GM12878 (cell line): Measurements from ENCODE around the gene ATP6V1D. TPM values are rescaled to one million over a fixed set of nuclear protein-coding genes. Genes with fewer than 3 reads are reported as not detected.

Experiments used
- ATAC-seq: fragments of 200-7000 bp; cut with Tn5 transposase; 3 replicates; pipeline ENCODE4 v1.9.1; 2020; ENCODE audit warnings: mild to moderate bottlenecking, moderate library complexity
- BruUV-seq: library from RNA; stranded (reverse); fragments of 400-500 nt; replicated peaks from 2 replicates; lab custom pipeline; 2021; lab: Mats Ljungman, UMichigan
- CTCF ChIA-PET: fragments of 300-600 bp; sonication (Branson Sonifier 250); formaldehyde crosslinking; extraction: SDS; loops from one replicate; lab custom pipeline; 2021; ENCODE audit warnings: inconsistent platforms; lab: Yijun Ruan, JAX
- POLR2A ChIA-PET: fragments of 350-600 bp; formaldehyde crosslinking; extraction: SDS; loops from one replicate; lab custom pipeline; 2021; ENCODE audit warnings: inconsistent platforms; lab: Charles Lee
- RAD21 ChIA-PET: fragments of 300-600 bp; sonication (Branson Sonifier 250); formaldehyde crosslinking; loops from one replicate; lab custom pipeline; 2023; ENCODE audit warnings: antibody characterized with exemption; ENCODE audit not compliant: unreplicated experiment; lab: Charles Lee
- SMC1A ChIA-PET: fragments of 300-600 bp; sonication (Branson Sonifier 250); formaldehyde crosslinking; loops from one replicate; lab custom pipeline; 2023; ENCODE audit not compliant: unreplicated experiment, uncharacterized antibody; lab: Charles Lee
- DNase-seq: peaks from one replicate; pipeline ENCODE4 v3.0.0-alpha.2; 2011; ENCODE audit warnings: low read depth, low spot score
- FAIRE-seq: peaks from 3 replicates; lab custom pipeline; 2011; peaks lifted over from hg19 to GRCh38; lab: Jason Lieb, UNC
- H2AFZ ChIP-seq: 2 replicates; pipeline ENCODE4 v1.6.0; 2011; ENCODE audit warnings: low read depth, low read length, control low read depth; ENCODE audit not compliant: control insufficient read depth
- H3K27ac ChIP-seq: 2 replicates; pipeline ENCODE4 v1.5.1; 2011; ENCODE audit warnings: control low read depth; ENCODE audit not compliant: control insufficient read depth, insufficient read depth
- H3K27me3 ChIP-seq, 2 experiments: replicated peaks in 1 of 2; 2 replicates each; pipeline versions ENCODE4 v1.6.0 to v1.6.1; 2011; ENCODE audit warnings: low read length in 1 of 2; ENCODE audit not compliant: control insufficient read depth in 2 of 2, insufficient read depth in 2 of 2
- H3K36me3 ChIP-seq, 2 experiments: 2 replicates each; pipeline ENCODE4 v1.5.1; 2011; ENCODE audit warnings: low read length in 1 of 2; ENCODE audit not compliant: control insufficient read depth in 2 of 2, insufficient read depth in 2 of 2
- H3K4me1 ChIP-seq: 2 replicates; pipeline ENCODE4 v1.6.1; 2011; ENCODE audit warnings: mild to moderate bottlenecking, low read length, moderate library complexity, mixed read lengths; ENCODE audit not compliant: control insufficient read depth, insufficient read depth
- H3K4me2 ChIP-seq: 2 replicates; pipeline ENCODE4 v1.6.0; 2011; ENCODE audit warnings: control low read depth; ENCODE audit not compliant: control insufficient read depth, insufficient read depth
- H3K4me3 ChIP-seq: fragments of 200-600 bp; sonication (generic); 2 replicates; pipeline ENCODE4 v1.5.1; 2016
- H3K79me2 ChIP-seq: 2 replicates; pipeline ENCODE4 v1.6.0; 2011; ENCODE audit warnings: low read length; ENCODE audit not compliant: control insufficient read depth, insufficient read depth
- H3K9ac ChIP-seq: 2 replicates; pipeline ENCODE4 v1.8.0; 2011; ENCODE audit warnings: low read length, control low read depth, mixed read lengths; ENCODE audit not compliant: control insufficient read depth, insufficient read depth
- H3K9me3 ChIP-seq: replicated peaks from 3 replicates; pipeline ENCODE4 v1.5.1; 2011; ENCODE audit warnings: mild to moderate bottlenecking, low read length; ENCODE audit not compliant: control insufficient read depth, insufficient read depth
- H4K20me1 ChIP-seq: 2 replicates; pipeline ENCODE4 v1.6.0; 2011; ENCODE audit not compliant: control insufficient read depth, insufficient read depth
- BCL11A ChIP-seq: IDR thresholded peaks from 2 replicates; pipeline ENCODE4 v1.6.1; 2011; ENCODE audit warnings: low read depth, low read length
- CBFB ChIP-seq: IDR thresholded peaks from 2 replicates; pipeline ENCODE4 v1.6.1; 2016; ENCODE audit warnings: antibody characterized with exemption, low read depth
- DPF2 ChIP-seq: fragments of 450-650 bp; IDR thresholded peaks from 2 replicates; pipeline ENCODE4 v1.6.1; 2017; ENCODE audit warnings: mild to moderate bottlenecking
- MTA2 ChIP-seq: fragments of 450-650 bp; IDR thresholded peaks from 2 replicates; pipeline ENCODE4 v1.6.1; 2016; ENCODE audit warnings: low read depth, mild to moderate bottlenecking, moderate library complexity
- MXI1 ChIP-seq: fragments of 150-350 bp; IDR thresholded peaks from 2 replicates; pipeline ENCODE4 v1.6.1; 2011; ENCODE audit warnings: low read depth, mild to moderate bottlenecking, inconsistent platforms, low read length, improper control_type of control experiment
- NBN ChIP-seq: fragments of 450-650 bp; IDR thresholded peaks from 2 replicates; pipeline ENCODE4 v1.6.1; 2016
- NFYA ChIP-seq: IDR thresholded peaks from 2 replicates; pipeline ENCODE4 v1.6.1; 2011; ENCODE audit warnings: low read depth, mild to moderate bottlenecking, low read length, improper control_type of control experiment, borderline replicate concordance
- PML ChIP-seq: IDR thresholded peaks from 2 replicates; pipeline ENCODE4 v1.6.1; 2012; ENCODE audit warnings: low read length, inconsistent platforms
- POLR2AphosphoS2 ChIP-seq: IDR thresholded peaks from 2 replicates; pipeline ENCODE4 v1.6.1; 2011; ENCODE audit warnings: low read depth, mild to moderate bottlenecking, low read length, improper control_type of control experiment, moderate library complexity
- RFX5 ChIP-seq: IDR thresholded peaks from 2 replicates; pipeline ENCODE4 v1.6.1; 2011; ENCODE audit warnings: low read depth, low read length, improper control_type of control experiment
- SPI1 ChIP-seq: IDR thresholded peaks from 2 replicates; pipeline ENCODE4 v1.6.1; 2011; ENCODE audit warnings: low read depth, mild to moderate bottlenecking, low read length, moderate library complexity, borderline replicate concordance; ENCODE audit not compliant: insufficient read depth
- TARDBP ChIP-seq: IDR thresholded peaks from 2 replicates; pipeline ENCODE4 v1.6.1; 2016; ENCODE audit warnings: borderline replicate concordance
- ZNF24 ChIP-seq: fragments of 450-650 bp; IDR thresholded peaks from 2 replicates; pipeline ENCODE4 v1.6.1; 2017; ENCODE audit warnings: antibody characterized with exemption, mild to moderate bottlenecking
- WGBS: methylation state at CpG from one replicate; pipeline ENCODE4 v1.1.6; 2016; ENCODE audit warnings: low lambda C conversion rate; ENCODE audit not compliant: insufficient replicate concordance, insufficient coverage; ENCODE audit errors: missing lambda C conversion rate; 5-methylcytosine and 5-hydroxymethylcytosine counted together
- in situ Hi-C: fragments of 300-500 bp; cut with MboI; formaldehyde crosslinking; loops from 9 replicates; pipeline ENCODE4 v1.14.3; 2018; ENCODE audit warnings: mixed read lengths
- intact Hi-C: fragments of 100-400 bp; cut with micrococcal nuclease; formaldehyde crosslinking; loops from one replicate; pipeline ENCODE4 v1.14.2; 2022; ENCODE audit not compliant: unreplicated experiment
- polyA plus RNA-seq, 11 experiments: library from polyadenylated mRNA; depleted of rRNA in 4 of 11; unstranded in 6 of 11; stranded (reverse) in 5 of 11; fragments of >200 nt; fragmentation: Nextera tagmentation in 4 of 11; fragmentation: Illumina TruSeq in 1 of 11; extraction: Ambion mirVana in 4 of 11; extraction: Trizol in 1 of 11; gene quantifications; 1 replicate in 1 of 11; 2 replicates in 10 of 11; pipeline versions ENCODE4 v1.2.1 to v1.2.3, GENCODE V29; 2011 to 2016; ENCODE audit warnings: inconsistent platforms in 2 of 11, missing spikeins in 2 of 11, low read depth in 1 of 11
- small RNA-seq: library from RNA; depleted of rRNA; stranded (forward); fragments of <200 nt; gene quantifications from one replicate; pipeline ENCODE3, GENCODE V24; 2014
- total RNA-seq, 4 experiments: library from RNA; depleted of rRNA in 3 of 4; stranded (reverse); fragments of >200 nt in 3 of 4; fragmentation: Illumina TruSeq in 1 of 4; extraction: Trizol in 1 of 4; gene quantifications; 2 replicates each; pipeline versions ENCODE4 v1.2.1 to v1.2.3, GENCODE V29; 2013 to 2021
- TF ChIP-seq, protein P1 (sequence below): IDR thresholded peaks from 2 replicates; pipeline ENCODE4 v1.6.1; 2011; ENCODE audit warnings: low read depth, mild to moderate bottlenecking, low read length, moderate library complexity, borderline replicate concordance; ENCODE audit errors: extremely low read depth

The ATP6V1D gene
- total and polyA plus RNA-seq, 10 of the 15 experiments (the other 5 are each of a cell fraction or from before 2014, with no cell fraction given), result 24.0 to 71.6 (median 47.8) TPM

- TF ChIP-seq NBN (no peak), TARDBP (no peak), NFYA (no peak)
Measured at GRCh38 chr14:67313153-67313552, 46.5 kb downstream of the ATP6V1D start (continued).

DNA sequence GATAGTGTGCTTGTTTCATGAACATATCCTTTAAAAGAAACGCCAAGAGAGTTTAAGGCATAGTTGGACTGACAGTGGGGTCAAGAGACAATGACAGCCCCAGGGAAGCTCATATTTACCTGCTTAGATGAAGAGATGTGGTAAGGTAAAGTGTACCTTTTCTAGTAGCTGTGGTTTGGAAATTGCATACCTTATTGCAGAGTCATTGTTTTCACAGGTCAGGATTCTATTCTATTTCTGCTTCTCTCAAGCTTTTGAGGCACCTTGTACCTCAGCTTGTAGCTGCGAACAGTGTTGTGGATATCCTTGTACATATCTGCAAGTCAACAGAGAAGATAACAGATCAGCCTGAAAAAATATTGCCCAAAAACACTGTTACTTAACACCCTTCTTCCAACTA is 47.7 kb downstream of the ATP6V1D start:
- in situ Hi-C loops, result no loop called here
- no peak overlapping the region for H2AFZ ChIP-seq
- ChIA-PET RAD21 (no interaction called here), CTCF (interaction anchor here (0.7 to 1.4 kb wide), 3 partner anchors 25 to 282 kb away, joined by 3 read pairs; no protein-coding TSS in a partner anchor), POLR2A (no interaction called here), SMC1A (no interaction called here)
- H3K27ac ChIP-seq, result no peak overlapping the region
- DNase-seq (no peak), FAIRE-seq (no peak), ATAC-seq (no peak)
- H3K4me3 ChIP-seq, result no peak overlapping the region
- H3K9me3 ChIP-seq, result no peaks in the 10 kb centered on the region
- H3K27me3 ChIP-seq, result no peaks in the 10 kb centered on the region
- H3K79me2 ChIP-seq, result no peaks in the 10 kb centered on the region
- peaks cover 0 to 6% of the 10 kb centered on the region in 2 experiments; a peak in 1 of 4 replicates for H3K36me3 ChIP-seq
- 100% methylated on average over 2 of the region's 2 CpGs for WGBS
- intact Hi-C loops, result no loop called here
- no TSS peak for BruUV-seq
- H3K4me2 ChIP-seq, result no peak overlapping the region
- no peaks in the 10 kb centered on the region for H4K20me1 ChIP-seq
- no peaks in the 10 kb centered on the region for H3K4me1 ChIP-seq
- no peak overlapping the region for H3K9ac ChIP-seq
- TF ChIP-seq PML (no peak), DPF2 (no peak), RFX5 (no peak), CBFB (no peak), BCL11A (no peak), SPI1 (no peak), POLR2AphosphoS2 (no peak), ZNF24 (no peak), MTA2 (no peak), MXI1 (no peak)
- TF ChIP-seq, protein P1, sequence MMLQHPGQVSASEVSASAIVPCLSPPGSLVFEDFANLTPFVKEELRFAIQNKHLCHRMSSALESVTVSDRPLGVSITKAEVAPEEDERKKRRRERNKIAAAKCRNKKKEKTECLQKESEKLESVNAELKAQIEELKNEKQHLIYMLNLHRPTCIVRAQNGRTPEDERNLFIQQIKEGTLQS, result no peak
- TF ChIP-seq, all 136 proteins: peak for 0

Small RNAs within 50 kb of the gene (small RNA-seq; reads per million reads assigned to genes)
- gene RF00019, result not detected

Other genes with a start within 250 kb of the ATP6V1D start
- 0.16 and 0.28 TPM in 2 replicates for gene GARIN2, start 170.4 kb downstream of the ATP6V1D start, total RNA-seq (2014; rRNA removed)
- gene GARIN2, start 170.4 kb downstream of the ATP6V1D start, total RNA-seq (2014; rRNA removed; fragmentation: Illumina TruSeq; extraction: Trizol), result 0.13 TPM in 1 of 2 replicates, not detected in the other
- not detected in 2 replicates for gene GARIN2, start 170.4 kb downstream of the ATP6V1D start, total RNA-seq (2021)
- 0.35 and 0.56 TPM in 2 replicates for gene GARIN2, start 170.4 kb downstream of the ATP6V1D start, polyA plus RNA-seq (2011; rRNA removed)
- 0.35 TPM in 1 of 2 replicates, not detected in the other for gene GARIN2, start 170.4 kb downstream of the ATP6V1D start, polyA plus RNA-seq (2014; fragmentation: Illumina TruSeq; extraction: Trizol)
- under 1 TPM; 0.03 to 0.04 TPM for gene GARIN2, start 170.4 kb downstream of the ATP6V1D start, polyA plus RNA-seq (2014; fragmentation: Nextera tagmentation; extraction: Ambion mirVana)
- gene GARIN2, start 170.4 kb downstream of the ATP6V1D start, polyA plus RNA-seq (2014; rRNA removed), result 0.12 TPM in 1 of 2 replicates, not detected in the other
- gene GARIN2, start 170.4 kb downstream of the ATP6V1D start, polyA plus RNA-seq (2016; fragmentation: Nextera tagmentation; extraction: Ambion mirVana), result under 1 TPM; 0.23 to 0.26 TPM
- 6.1 and 6.7 TPM in 2 replicates for gene PALS1, start 118.4 kb downstream of the ATP6V1D start, total RNA-seq (2014; rRNA removed)
- 8.9 and 9.7 TPM in 2 replicates for gene PALS1, start 118.4 kb downstream of the ATP6V1D start, total RNA-seq (2014; rRNA removed; fragmentation: Illumina TruSeq; extraction: Trizol)
- gene PALS1, start 118.4 kb downstream of the ATP6V1D start, total RNA-seq (2021), result 8.9 and 10.9 TPM in 2 replicates
- gene PALS1, start 118.4 kb downstream of the ATP6V1D start, polyA plus RNA-seq (2011; rRNA removed), result 10.1 and 14.8 TPM in 2 replicates
- 9.2 and 10.7 TPM in 2 replicates for gene PALS1, start 118.4 kb downstream of the ATP6V1D start, polyA plus RNA-seq (2014; fragmentation: Illumina TruSeq; extraction: Trizol)
- gene PALS1, start 118.4 kb downstream of the ATP6V1D start, polyA plus RNA-seq (2014; fragmentation: Nextera tagmentation; extraction: Ambion mirVana), result 1 to 10 TPM; 4.2 to 4.5 TPM
- gene PALS1, start 118.4 kb downstream of the ATP6V1D start, polyA plus RNA-seq (2014; rRNA removed), result 6.5 and 6.9 TPM in 2 replicates
- 1 to 10 TPM; 6.2 to 6.3 TPM for gene PALS1, start 118.4 kb downstream of the ATP6V1D start, polyA plus RNA-seq (2016; fragmentation: Nextera tagmentation; extraction: Ambion mirVana)
- 235 and 250 TPM in 2 replicates for gene EIF2S1, start 524 bp upstream of the ATP6V1D start, total RNA-seq (2014; rRNA removed)
- 265 and 266 TPM in 2 replicates for gene EIF2S1, start 524 bp upstream of the ATP6V1D start, total RNA-seq (2014; rRNA removed; fragmentation: Illumina TruSeq; extraction: Trizol)
- gene EIF2S1, start 524 bp upstream of the ATP6V1D start, total RNA-seq (2021), result 176 and 183 TPM in 2 replicates
- 259 and 364 TPM in 2 replicates for gene EIF2S1, start 524 bp upstream of the ATP6V1D start, polyA plus RNA-seq (2011; rRNA removed)
- gene EIF2S1, start 524 bp upstream of the ATP6V1D start, polyA plus RNA-seq (2014; fragmentation: Illumina TruSeq; extraction: Trizol), result 155 and 203 TPM in 2 replicates
- gene EIF2S1, start 524 bp upstream of the ATP6V1D start, polyA plus RNA-seq (2014; fragmentation: Nextera tagmentation; extraction: Ambion mirVana), result 100 to 1,000 TPM; 526 to 563 TPM
- gene EIF2S1, start 524 bp upstream of the ATP6V1D start, polyA plus RNA-seq (2014; rRNA removed), result 200 and 235 TPM in 2 replicates
- 100 to 1,000 TPM; 450 to 481 TPM for gene EIF2S1, start 524 bp upstream of the ATP6V1D start, polyA plus RNA-seq (2016; fragmentation: Nextera tagmentation; extraction: Ambion mirVana)
- gene PLEK2, start 52.4 kb upstream of the ATP6V1D start, total RNA-seq (2014; rRNA removed), result not detected in 2 replicates
- gene PLEK2, start 52.4 kb upstream of the ATP6V1D start, total RNA-seq (2014; rRNA removed; fragmentation: Illumina TruSeq; extraction: Trizol), result not detected in 2 replicates
- not detected in 2 replicates for gene PLEK2, start 52.4 kb upstream of the ATP6V1D start, total RNA-seq (2021)
- gene PLEK2, start 52.4 kb upstream of the ATP6V1D start, polyA plus RNA-seq (2011; rRNA removed), result 0.08 and 0.10 TPM in 2 replicates
- gene PLEK2, start 52.4 kb upstream of the ATP6V1D start, polyA plus RNA-seq (2014; fragmentation: Illumina TruSeq; extraction: Trizol), result 0.36 TPM in 1 of 2 replicates, not detected in the other
- not detected for gene PLEK2, start 52.4 kb upstream of the ATP6V1D start, polyA plus RNA-seq (2014; fragmentation: Nextera tagmentation; extraction: Ambion mirVana)
- gene PLEK2, start 52.4 kb upstream of the ATP6V1D start, polyA plus RNA-seq (2014; rRNA removed), result not detected in 2 replicates
- gene PLEK2, start 52.4 kb upstream of the ATP6V1D start, polyA plus RNA-seq (2016; fragmentation: Nextera tagmentation; extraction: Ambion mirVana), result under 1 TPM in 1 of 2 experiments, not detected in 1; 0.20 TPM
- gene TMEM229B, start 128.9 kb upstream of the ATP6V1D start, total RNA-seq (2014; rRNA removed), result 3.8 and 4.0 TPM in 2 replicates
- 2.1 and 2.2 TPM in 2 replicates for gene TMEM229B, start 128.9 kb upstream of the ATP6V1D start, total RNA-seq (2014; rRNA removed; fragmentation: Illumina TruSeq; extraction: Trizol)
- 5.1 and 5.2 TPM in 2 replicates for gene TMEM229B, start 128.9 kb upstream of the ATP6V1D start, total RNA-seq (2021)
- 0.88 and 1.3 TPM in 2 replicates for gene TMEM229B, start 128.9 kb upstream of the ATP6V1D start, polyA plus RNA-seq (2011; rRNA removed)
- 3.2 and 3.4 TPM in 2 replicates for gene TMEM229B, start 128.9 kb upstream of the ATP6V1D start, polyA plus RNA-seq (2014; fragmentation: Illumina TruSeq; extraction: Trizol)
- under 1 TPM; 0.24 to 0.32 TPM for gene TMEM229B, start 128.9 kb upstream of the ATP6V1D start, polyA plus RNA-seq (2014; fragmentation: Nextera tagmentation; extraction: Ambion mirVana)
- gene TMEM229B, start 128.9 kb upstream of the ATP6V1D start, polyA plus RNA-seq (2014; rRNA removed), result 3.3 and 5.3 TPM in 2 replicates
- gene TMEM229B, start 128.9 kb upstream of the ATP6V1D start, polyA plus RNA-seq (2016; fragmentation: Nextera tagmentation; extraction: Ambion mirVana), result 1 to 10 TPM in 1 of 2 experiments, under 1 TPM in 1; 0.72 to 1.3 TPM
- 0.40 and 0.87 TPM in 2 replicates for gene PLEKHH1, start 173.5 kb upstream of the ATP6V1D start, total RNA-seq (2014; rRNA removed)
- 0.32 and 0.67 TPM in 2 replicates for gene PLEKHH1, start 173.5 kb upstream of the ATP6V1D start, total RNA-seq (2014; rRNA removed; fragmentation: Illumina TruSeq; extraction: Trizol)
- 0.95 and 1.4 TPM in 2 replicates for gene PLEKHH1, start 173.5 kb upstream of the ATP6V1D start, total RNA-seq (2021)
- 0.16 and 0.30 TPM in 2 replicates for gene PLEKHH1, start 173.5 kb upstream of the ATP6V1D start, polyA plus RNA-seq (2011; rRNA removed)
- 0.59 and 0.60 TPM in 2 replicates for gene PLEKHH1, start 173.5 kb upstream of the ATP6V1D start, polyA plus RNA-seq (2014; fragmentation: Illumina TruSeq; extraction: Trizol)
- gene PLEKHH1, start 173.5 kb upstream of the ATP6V1D start, polyA plus RNA-seq (2014; fragmentation: Nextera tagmentation; extraction: Ambion mirVana), result under 1 TPM; 0.11 to 0.22 TPM
- gene PLEKHH1, start 173.5 kb upstream of the ATP6V1D start, polyA plus RNA-seq (2014; rRNA removed), result 0.42 and 0.76 TPM in 2 replicates
- gene PLEKHH1, start 173.5 kb upstream of the ATP6V1D start, polyA plus RNA-seq (2016; fragmentation: Nextera tagmentation; extraction: Ambion mirVana), result under 1 TPM; 0.23 to 0.66 TPM
- 26.5 and 29.9 TPM in 2 replicates for gene PIGH, start 240.5 kb upstream of the ATP6V1D start, total RNA-seq (2014; rRNA removed)
- gene PIGH, start 240.5 kb upstream of the ATP6V1D start, total RNA-seq (2014; rRNA removed; fragmentation: Illumina TruSeq; extraction: Trizol), result 17.6 and 19.3 TPM in 2 replicates
- gene PIGH, start 240.5 kb upstream of the ATP6V1D start, total RNA-seq (2021), result 16.6 and 19.4 TPM in 2 replicates
- gene PIGH, start 240.5 kb upstream of the ATP6V1D start, polyA plus RNA-seq (2011; rRNA removed), result 46.6 and 52.3 TPM in 2 replicates
- gene PIGH, start 240.5 kb upstream of the ATP6V1D start, polyA plus RNA-seq (2014; fragmentation: Illumina TruSeq; extraction: Trizol), result 19.5 and 22.8 TPM in 2 replicates
- 10 to 100 TPM; 15.5 to 17.8 TPM for gene PIGH, start 240.5 kb upstream of the ATP6V1D start, polyA plus RNA-seq (2014; fragmentation: Nextera tagmentation; extraction: Ambion mirVana)
- 34.4 and 41.7 TPM in 2 replicates for gene PIGH, start 240.5 kb upstream of the ATP6V1D start, polyA plus RNA-seq (2014; rRNA removed)
- 10 to 100 TPM; 25.0 to 26.5 TPM for gene PIGH, start 240.5 kb upstream of the ATP6V1D start, polyA plus RNA-seq (2016; fragmentation: Nextera tagmentation; extraction: Ambion mirVana)